Activated naive CD4-positive, alpha-beta T cell treated with Interleukin-2 at 50 U/mL for 16 hours (primary cell): ENCODE results near the gene CDC42BPA.
A peak's percentile ranks its signal among the peaks of the same experiment; 100 is the strongest.
"Not testable (repeated sequence)": the region's sequence is repeated elsewhere in the genome, so short reads cannot be mapped to it uniquely, and the experiment has no call there.

Source experiments
- DNase-seq: peaks from one replicate; pipeline ENCODE4 v3.0.0-alpha.2; 2020

CDC42BPA gene

GRCh38 chr1:227058321-227058751 is 260.0 kb downstream of the CDC42BPA start:
- DNase-seq, result no peak

DNA sequence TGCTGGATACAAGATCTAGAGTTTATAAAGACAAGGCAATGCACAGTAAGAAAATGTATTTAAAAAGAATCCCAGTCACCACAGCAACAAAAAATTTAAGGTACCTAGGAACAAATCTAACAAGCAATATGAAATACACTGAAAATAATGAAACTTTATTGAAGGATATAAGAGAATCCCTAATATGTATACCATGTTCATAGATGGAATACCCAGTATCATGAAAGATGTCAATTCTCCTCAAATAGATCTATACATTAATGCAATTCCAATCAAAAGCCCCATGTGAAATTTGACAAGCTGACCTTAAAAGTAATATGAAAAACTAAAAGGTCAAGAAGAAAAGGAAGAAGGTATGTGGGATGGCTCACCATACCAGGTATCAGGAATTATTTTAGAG is 269.0 kb downstream of the CDC42BPA start:
- no peak for DNase-seq

GRCh38 chr1:227043755-227044154 is 274.5 kb downstream of the CDC42BPA start:
- no peak for DNase-seq

- no peak for DNase-seq
Observed at GRCh38 chr1:227042292-227042691, 276.0 kb downstream of the CDC42BPA start.

DNA sequence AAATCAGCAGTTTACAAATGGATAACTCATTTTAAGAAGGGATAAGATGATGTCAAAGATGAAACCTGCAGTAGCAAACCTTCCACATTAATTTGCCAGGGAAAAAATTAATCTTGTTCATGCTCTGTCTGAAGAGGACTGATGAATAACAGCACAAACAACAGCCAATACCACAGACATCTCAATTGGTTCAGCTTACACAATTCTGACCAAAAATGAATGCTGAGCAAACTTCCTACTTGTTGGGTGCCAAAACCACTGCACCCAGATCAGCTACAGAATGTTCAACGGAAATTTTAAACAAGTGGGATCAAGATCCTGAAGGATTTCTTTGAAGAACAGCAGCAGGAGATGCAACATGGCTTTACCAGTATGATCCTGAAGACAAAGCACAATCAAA is 279.9 kb downstream of the CDC42BPA start:
- DNase-seq, result no peak

DNA sequence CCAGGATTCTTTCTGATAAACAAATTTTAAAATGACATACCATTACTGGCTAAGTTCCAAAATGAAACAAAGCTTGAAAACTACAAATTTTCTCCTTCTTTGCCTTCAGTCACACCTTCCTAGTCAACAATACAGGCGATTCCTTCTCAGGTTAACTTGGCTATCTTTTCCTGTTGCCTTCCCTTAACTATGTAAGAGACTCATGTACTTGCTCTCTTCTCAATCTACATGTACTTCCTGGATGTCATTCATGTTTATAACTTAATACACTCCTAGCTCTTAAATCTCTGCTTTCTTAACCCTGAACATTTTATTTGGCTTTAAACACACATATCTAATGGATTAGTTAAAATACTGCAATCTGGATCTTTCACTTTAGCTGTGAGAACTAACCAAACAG is 281.2 kb downstream of the CDC42BPA start:
- no peak for DNase-seq

GRCh38 chr1:227035316-227035715 is 283.0 kb downstream of the CDC42BPA start:
- DNase-seq, result no peak

GRCh38 chr1:227033880-227034279 is 284.4 kb downstream of the CDC42BPA start:
- DNase-seq, result no peak

- DNase-seq, result no peak
Observed at GRCh38 chr1:227032396-227032795, 285.9 kb downstream of the CDC42BPA start.

DNA sequence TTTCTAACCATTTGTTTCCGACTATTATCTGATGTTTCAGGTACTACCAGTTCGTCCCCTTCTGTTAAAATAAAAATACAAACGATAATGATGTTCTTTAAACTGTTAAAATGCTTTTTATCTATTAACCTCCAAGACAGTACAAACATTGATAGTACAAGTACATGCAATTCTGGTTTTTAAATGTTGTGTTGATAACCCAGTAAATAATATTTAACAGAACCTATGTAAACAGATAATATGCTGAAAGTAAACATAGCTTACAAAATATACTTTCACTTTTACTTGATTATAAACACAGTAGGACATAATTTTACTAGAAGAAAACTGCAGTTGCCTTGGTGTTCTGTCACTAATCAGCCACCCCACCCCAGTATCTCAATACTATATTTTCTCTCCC is 301.3 kb downstream of the CDC42BPA start:
- DNase-seq, result no peak

DNA sequence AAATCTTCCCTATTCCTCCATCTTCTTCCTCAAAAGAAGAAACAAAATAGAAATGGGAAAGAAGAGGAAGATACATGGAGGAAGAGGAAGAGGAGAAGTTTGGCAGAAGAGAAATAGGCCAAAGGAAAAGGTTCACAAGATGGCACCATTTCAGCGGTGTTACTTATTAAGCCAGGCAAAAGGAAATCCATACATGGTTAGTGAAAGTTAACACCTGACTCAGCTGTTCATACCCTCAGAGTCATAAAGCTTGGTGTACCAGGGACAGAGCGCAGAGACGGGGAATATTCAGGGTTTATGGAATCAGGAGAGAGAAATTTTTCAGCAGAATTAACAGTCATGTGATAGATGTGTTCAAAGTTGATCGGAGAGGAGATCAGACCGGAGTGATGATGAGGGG is 307.6 kb downstream of the CDC42BPA start:
- no peak for DNase-seq

DNA sequence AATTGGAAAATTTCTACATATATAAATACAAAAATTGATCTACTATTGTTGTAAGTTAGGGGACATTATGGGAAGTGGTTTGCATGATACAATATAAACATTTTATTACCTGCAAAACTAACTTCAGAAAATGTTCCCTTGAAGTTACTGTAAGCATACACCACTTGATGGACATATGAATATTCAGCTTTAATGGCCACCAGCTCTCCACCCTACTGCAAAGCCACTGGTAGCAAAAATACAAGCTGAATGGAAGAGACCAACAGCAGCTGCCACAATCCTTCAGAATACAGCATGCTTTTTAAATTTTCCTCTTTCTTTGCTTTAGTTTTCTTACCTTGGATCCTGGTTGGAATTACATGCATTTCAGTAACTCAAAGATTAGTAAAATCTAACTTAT is 308.4 kb downstream of the CDC42BPA start:
- no peak for DNase-seq

DNA sequence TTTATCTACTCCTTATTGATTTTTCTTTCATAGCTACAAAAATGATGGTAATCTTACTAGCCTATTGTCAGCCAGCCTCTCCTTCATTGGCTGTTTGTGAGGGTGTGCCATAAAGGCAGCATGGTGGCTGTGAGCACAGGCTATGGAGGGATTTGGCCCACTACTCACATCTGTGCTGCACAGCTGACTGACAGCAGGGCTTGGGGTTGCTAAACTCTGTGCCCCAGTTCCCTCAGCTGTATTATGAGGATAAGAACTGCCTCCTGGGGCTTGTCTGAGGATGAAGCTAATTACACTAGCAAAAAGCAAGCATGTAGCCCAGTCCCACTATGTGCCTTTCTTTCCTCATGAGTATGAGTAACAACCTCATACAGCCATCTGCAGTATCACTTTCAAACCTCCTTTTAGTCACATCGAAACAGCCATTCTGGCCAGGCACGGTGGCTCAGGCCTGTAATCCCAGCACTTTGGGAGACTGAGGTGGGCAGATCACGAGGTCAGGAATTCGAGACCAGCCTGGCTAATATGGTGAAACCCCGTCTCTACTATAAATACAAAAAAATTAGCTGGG is 312.0 kb downstream of the CDC42BPA start:
- DNase-seq, result no peak

DNA sequence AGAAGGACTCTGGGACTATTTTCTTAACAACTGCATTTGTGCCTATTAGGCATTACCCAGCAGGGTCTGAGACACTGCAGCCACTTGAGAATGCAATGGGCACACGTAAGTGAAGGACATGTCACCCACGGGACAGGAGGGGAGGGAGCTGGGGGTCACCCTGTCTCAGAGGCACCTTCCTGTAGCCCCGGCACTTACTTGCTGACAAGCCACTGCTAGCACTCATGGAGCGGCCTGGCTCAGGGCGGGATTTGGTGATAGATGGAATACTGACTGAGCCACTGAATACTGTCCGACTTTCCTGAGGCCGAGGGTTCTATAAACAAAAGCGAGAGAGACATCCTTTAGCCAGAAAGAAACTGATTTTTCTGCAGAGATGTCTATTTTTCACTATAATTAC is 313.5 kb downstream of the CDC42BPA start:
- DNase-seq, result no peak

- DNase-seq, result no peak
Observed at GRCh38 chr1:227003165-227003564, 315.1 kb downstream of the CDC42BPA start.

DNA sequence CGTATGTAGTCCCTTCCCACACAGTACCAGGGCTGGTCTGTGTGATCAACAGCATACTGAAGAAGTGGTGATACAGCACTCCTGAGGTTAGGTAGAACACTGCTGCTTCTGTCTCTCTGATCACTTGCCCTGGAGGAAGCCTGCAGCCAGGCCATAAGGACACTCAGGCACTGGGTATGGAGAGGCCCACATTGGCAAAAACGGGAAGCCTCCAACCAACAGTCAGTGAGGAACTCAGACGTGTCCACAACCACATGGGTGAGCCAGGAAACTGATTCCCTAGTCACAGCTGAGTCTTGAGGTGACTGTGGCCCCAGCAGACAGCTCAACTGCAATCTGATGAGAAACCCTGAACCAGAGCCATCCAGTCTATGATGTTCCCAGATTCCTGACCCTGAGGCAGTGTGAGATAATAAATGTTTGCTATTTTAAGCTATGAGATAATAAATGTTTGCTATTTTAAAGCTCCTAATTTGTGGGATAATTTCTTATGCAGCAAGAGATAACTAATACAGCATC is 315.7 kb downstream of the CDC42BPA start:
- DNase-seq, result no peak

DNA sequence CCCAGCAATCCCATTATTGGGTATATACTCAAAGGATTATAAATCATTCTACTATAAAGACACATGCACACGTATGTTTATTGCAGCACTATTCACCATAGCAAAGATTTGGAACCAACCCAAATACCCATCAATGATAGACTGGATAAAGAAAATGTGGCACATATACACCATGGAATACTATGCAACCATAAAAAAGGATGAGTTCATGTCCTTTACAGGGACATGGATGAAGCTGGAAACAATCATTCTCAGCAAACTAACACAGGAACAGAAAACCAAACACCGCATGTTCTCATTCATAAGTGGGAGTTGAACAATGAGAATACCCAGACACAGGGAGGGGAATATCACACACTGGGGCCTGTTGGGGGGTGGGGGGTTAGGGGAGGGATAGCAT is 318.7 kb downstream of the CDC42BPA start:
- not testable (repeated sequence) for DNase-seq

DNA sequence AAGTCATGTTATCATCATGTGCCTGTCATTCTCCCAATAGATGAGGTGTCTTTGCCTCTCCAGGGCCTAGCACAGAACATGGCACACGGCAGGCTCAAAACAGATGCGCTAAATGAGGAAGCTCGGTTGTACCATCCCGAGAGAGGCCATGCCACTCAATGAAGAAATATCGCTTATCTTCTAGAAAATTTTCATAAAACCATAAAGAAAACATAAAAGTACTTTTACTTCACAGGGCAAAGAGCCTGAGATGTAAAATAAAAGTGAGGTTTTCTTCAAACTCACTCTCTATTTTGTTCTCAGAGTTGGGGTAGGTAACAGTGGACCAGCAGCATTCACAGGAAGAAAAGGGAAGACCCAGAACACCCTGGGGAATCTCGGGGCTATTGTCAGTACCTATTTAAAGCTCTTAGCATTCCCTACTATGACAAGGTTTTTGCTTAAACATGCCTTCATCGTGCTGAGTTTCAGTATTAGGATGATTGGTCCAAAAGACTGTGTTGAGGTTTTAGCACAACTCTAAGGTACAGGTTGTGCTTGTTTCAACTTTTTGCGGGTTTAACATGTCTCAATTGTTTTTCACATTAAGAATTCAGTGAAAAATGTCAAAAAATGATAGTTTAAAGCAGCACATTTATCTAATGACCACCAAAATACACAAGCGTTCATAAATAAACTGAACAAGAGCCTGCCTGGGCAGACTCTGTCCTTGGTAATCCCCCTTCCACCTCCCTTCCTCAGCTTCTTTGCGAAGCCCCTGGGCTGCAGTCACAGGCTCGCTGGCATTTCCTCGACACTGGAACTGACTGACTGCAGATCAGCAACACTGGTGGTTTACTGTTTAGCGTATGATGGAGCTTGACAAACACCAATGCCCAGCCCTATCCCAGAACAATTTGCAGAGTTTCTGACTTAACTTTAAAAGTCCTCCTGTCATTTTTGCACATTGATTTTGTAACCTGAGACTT is 322.6 kb downstream of the CDC42BPA start:
- no peak for DNase-seq

GRCh38 chr1:226994586-226995364 is 323.5 kb downstream of the CDC42BPA start:
- DNase-seq, result no peak

GRCh38 chr1:226993814-226994585 is 324.3 kb downstream of the CDC42BPA start:
- DNase-seq, result no peak

DNA sequence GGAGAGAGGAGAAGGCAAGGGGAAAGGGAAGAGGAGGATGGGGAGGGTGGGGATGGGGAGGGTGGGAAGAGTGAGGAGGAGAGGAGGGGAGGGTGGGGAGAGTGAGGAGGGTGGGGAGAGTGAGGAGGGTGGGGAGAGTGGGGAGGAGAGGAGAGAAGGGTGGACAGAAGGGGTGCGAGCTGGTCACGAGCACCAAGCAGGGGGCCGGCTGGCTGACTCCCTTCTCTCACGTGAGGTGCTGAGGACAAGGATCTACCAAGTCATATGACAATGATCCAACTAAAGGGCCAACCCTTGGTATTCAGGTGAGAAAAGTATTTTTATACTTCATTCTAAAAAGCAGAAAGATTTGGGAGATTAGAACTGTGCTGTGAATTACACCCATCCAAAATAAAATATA is 326.4 kb downstream of the CDC42BPA start:
- DNase-seq, result no peak

GRCh38 chr1:226990133-226990716 is 328.1 kb downstream of the CDC42BPA start:
- peak; percentile 62 for DNase-seq
